LNCAP (cell line): ENCODE results near the gene CTNNB1.

Experiments
- TF ChIP-seq, protein P1 (sequence below): fragments of 450-650 bp; IDR thresholded peaks from 2 replicates; pipeline ENCODE4 v1.5.1; 2017; ENCODE audit warnings: mild to moderate bottlenecking

CTNNB1 gene

DNA sequence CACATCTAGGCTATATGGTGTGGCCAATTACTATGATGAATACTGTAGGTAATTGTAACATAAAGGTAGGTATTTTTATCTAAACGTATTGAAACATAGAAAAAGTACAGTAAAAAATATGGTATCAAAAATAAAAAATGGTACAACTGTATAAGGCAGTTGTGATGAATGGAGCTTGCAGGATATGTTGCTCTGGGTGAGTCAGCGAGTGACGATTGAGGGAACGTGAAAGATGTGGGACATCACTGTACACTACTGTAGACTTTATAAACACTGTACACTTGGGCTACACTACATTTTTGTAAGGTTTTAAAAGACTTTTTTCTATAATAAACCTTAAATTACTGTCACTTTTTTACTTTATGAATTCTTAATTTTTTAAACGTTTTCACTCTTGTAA lies 10.3 kb downstream of the CTNNB1 start:
- TF ChIP-seq, protein P1, sequence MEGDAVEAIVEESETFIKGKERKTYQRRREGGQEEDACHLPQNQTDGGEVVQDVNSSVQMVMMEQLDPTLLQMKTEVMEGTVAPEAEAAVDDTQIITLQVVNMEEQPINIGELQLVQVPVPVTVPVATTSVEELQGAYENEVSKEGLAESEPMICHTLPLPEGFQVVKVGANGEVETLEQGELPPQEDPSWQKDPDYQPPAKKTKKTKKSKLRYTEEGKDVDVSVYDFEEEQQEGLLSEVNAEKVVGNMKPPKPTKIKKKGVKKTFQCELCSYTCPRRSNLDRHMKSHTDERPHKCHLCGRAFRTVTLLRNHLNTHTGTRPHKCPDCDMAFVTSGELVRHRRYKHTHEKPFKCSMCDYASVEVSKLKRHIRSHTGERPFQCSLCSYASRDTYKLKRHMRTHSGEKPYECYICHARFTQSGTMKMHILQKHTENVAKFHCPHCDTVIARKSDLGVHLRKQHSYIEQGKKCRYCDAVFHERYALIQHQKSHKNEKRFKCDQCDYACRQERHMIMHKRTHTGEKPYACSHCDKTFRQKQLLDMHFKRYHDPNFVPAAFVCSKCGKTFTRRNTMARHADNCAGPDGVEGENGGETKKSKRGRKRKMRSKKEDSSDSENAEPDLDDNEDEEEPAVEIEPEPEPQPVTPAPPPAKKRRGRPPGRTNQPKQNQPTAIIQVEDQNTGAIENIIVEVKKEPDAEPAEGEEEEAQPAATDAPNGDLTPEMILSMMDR, result no peak

- TF ChIP-seq, protein P1, result no peak
Measured at GRCh38 chr3:41210966-41211365, 11.7 kb downstream of the CTNNB1 start.

- TF ChIP-seq, protein P1, result no peak
Measured at GRCh38 chr3:41212088-41212487, 12.8 kb downstream of the CTNNB1 start.

DNA sequence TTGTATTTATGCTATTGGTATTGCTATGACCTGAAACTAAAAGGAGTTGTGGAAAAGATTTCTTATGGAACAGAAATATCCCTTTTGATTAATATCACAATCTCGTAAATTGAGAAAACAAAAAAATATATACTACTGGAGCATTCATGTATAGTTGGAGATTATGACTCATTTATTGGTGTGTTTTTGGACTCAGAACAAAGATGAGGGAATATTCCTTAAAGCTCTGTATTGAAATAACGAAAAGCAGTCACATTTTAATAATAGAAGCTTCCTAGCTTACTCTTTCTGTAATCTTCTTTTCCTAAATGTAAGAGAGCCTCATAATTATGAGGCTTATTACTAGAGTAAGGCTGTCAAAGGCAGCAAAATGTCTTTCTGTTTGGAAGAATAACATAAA lies 14.3 kb downstream of the CTNNB1 start:
- TF ChIP-seq, protein P1, result no peak

DNA sequence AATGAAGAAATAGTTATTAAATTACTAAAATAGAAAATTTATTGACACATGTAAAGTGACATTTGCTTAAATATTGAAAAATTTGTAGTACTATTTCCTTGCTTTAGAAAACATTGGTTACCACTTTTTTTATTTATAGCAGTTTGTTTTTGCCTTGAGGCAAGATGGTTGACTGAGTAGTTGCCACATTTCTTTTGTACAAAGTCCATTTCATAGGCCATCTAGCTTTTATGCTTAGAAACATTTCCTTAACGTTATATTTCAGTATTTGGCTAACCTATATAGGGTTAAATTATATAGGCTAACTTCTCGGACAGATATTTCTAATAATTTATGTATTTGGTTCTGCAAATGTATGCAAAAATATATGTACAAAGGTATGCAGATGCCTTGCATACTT lies 17.1 kb downstream of the CTNNB1 start:
- TF ChIP-seq, protein P1, result no peak

DNA sequence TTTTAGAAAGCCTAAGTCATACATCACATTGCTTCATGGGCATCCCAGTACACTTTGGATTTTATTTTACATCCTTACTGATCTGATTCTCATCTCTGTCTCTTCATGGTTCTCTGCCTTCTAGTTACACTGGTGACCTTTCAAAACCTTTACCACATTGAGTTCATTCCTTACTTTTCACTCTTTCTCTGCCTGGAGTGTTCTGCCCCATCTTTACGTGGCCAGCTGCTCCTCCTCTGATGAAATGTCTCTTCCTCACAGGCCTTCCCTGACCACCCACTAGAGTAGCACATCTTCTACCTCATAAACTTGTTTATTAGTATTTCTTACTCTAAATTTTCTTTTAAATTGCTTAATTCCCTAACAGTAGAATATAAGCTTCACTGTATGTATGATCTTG lies 17.7 kb downstream of the CTNNB1 start:
- TF ChIP-seq, protein P1, result no peak

DNA sequence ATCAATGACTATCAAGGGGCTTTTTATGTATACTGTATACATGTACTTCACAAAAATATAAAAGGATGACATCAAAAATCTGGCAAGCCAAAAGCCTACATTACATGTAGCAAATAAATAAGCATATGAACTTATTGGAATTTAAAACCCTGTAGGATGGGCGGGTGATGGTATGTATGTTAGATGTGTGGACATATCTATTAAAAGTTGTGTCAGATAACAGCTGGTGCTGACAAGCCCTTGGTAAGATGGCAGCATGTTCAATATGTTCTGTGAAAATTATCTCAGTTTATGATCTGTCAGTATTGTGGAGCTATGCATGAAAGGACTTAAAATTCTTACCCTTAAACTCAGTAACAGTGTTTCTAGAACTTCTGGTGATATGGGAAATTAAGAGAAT lies 20.1 kb downstream of the CTNNB1 start:
- TF ChIP-seq, protein P1, result no peak

DNA sequence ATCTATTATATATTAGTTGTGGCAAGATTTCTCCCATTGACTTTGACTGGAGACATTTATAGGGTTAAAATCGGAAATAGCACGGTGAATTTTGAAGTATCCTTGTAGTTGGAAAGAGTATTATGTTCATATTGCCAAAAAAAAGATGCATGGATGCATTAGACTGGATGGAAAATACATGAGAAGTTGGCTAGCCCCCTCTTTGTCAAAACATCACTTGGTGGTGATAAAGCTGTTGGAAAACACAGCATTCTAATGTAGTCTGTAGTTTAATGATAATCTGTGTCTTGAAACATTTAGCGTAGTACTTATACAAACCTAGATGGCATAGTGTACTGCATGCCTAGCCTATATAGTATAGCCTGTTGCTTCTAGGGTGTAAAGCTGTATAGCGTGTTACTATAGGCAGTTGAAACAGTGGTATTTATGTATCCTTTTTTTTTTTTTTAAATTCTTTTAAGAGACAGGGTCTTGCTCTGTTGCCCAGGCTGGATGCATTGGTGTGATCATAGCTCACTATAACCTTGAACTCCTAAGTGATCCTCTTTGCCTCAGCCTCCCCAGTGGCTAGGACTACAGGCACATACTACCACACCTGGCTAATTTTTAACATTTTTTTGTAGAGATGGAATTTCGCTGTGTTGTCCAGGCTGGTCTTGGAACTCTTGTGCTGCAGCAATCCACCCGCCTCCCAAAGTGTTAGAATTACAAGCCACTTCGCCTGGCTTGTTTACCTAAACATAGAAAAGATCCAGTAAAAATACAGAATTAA lies 21.8 kb downstream of the CTNNB1 start:
- TF ChIP-seq, protein P1, result no peak
